ENCODE measurements around the gene WDR35.

WDR35 gene

DNA sequence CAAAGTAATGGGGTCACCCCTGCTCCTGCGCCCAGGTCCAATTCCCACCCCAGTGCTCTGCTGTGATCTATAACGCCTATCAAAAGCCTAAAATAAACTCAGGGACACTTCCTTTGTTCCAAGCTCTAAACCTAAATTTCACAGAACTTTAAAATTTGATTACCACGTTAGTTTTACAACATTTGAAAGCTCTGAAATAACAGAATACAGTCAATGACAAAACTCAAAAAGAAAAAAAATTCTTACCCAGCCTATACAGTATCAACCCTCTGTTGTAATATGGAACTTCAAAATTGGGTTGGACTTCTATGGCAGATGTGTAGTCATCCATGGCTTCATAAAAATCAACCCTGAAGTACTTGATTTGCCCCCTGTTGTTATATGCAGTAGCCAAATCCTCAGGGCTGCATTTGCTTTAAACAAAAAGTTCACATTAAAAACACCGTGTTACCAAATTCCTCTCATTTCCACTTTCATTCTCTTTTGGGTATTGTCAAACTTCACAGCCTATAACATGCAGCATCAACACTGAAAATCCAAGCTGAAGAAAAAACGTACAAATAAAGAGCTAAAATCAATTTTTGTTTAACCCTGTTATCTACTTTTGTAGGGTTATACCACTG, 92.2 kb downstream of the WDR35 start:
- peaks cover 0 to 3% of the 10 kb centered on the region in 2 experiments for H3K36me3 ChIP-seq (ENCODE audit: control insufficient read depth in 1 of 2, insufficient read depth in 2 of 2, low read depth in 1 of 2, low read length in 2 of 2)
- H3K79me1 ChIP-seq (replicated peaks; ENCODE audit: low read length, poor library complexity, severe bottlenecking): peaks cover 12% of the 10 kb centered on the region
- no peak overlapping the region for H3K27ac ChIP-seq (ENCODE audit: low read length, poor library complexity, severe bottlenecking)
- no peaks in the 10 kb centered on the region for H3K27me3 ChIP-seq (ENCODE audit: control insufficient read depth in 1 of 2, insufficient read depth in 1 of 2, low read length in 2 of 2)
- H2AK5ac ChIP-seq (ENCODE audit: low read length, severe bottlenecking): no peak overlapping the region
- H4K91ac ChIP-seq (ENCODE audit: low read length): no peak overlapping the region
- H2AFZ ChIP-seq (ENCODE audit: low read depth, low read length): no peak overlapping the region
- WGBS: over 99% methylated on average over 5 of the region's 5 CpGs
- H2BK15ac ChIP-seq (ENCODE audit: low read depth, poor library complexity, severe bottlenecking): no peak overlapping the region
- no peak overlapping the region for H2BK120ac ChIP-seq (ENCODE audit: low read depth, low read length)
- no peak overlapping the region for H3K14ac ChIP-seq (ENCODE audit: low read length in 2 of 2)
- H3K4ac ChIP-seq (ENCODE audit: low read depth in 1 of 2, low read length in 2 of 2): no peak overlapping the region
- H2BK12ac ChIP-seq (ENCODE audit: low read length in 2 of 2): no peak overlapping the region
- H3K23ac ChIP-seq (ENCODE audit: low read length in 2 of 2): no peak overlapping the region
- H3K4me1 ChIP-seq (ENCODE audit: control insufficient read depth, insufficient read depth, low read depth, low read length): peaks cover 7% of the 10 kb centered on the region
- no peak overlapping the region for H4K8ac ChIP-seq (ENCODE audit: low read length)
- H3K4me3 ChIP-seq (ENCODE audit: insufficient read depth in 1 of 2, low read depth in 1 of 2, low read length in 2 of 2): peak overlapping the region in 1 of 2 experiments; percentile 64
- no peak overlapping the region for H3K4me2 ChIP-seq (ENCODE audit: low read length, poor library complexity, severe bottlenecking)
- no peaks in the 10 kb centered on the region for H3K9me3 ChIP-seq (ENCODE audit: control insufficient read depth, low read length)
- H2BK5ac ChIP-seq (ENCODE audit: low read depth, low read length, poor library complexity, severe bottlenecking): no peak overlapping the region
- H3K18ac ChIP-seq (ENCODE audit: low read depth in 1 of 2, low read length in 2 of 2): no peak overlapping the region
- no peak for DNase-seq
- peak overlapping the region; percentile 60 for H3K9ac ChIP-seq (ENCODE audit: low read length)

DNA sequence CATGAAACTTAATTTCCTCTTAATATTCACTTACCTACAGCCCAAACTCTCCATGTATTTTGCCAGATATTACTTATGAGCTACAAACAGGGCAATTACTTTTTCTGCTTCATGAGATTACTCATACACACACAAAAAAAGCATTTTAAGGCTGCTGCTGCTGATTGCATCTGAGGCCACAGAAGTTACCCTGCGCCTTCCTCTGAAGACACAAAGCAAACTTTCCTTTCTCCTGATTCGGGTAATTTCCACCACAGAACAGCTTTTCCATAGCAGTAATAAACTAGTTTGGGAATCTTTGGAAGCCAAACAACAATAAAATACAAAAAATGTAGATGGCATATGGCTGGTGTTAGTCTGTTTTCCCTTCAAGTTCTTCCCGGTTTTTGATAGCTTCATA, 94.4 kb downstream of the WDR35 start:
- no peak overlapping the region for H2BK5ac ChIP-seq (ENCODE audit: low read depth, low read length, poor library complexity, severe bottlenecking)
- peaks cover 15% of the 10 kb centered on the region for H3K79me1 ChIP-seq (replicated peaks; ENCODE audit: low read length, poor library complexity, severe bottlenecking)
- no peak overlapping the region for H3K27ac ChIP-seq (ENCODE audit: low read length, poor library complexity, severe bottlenecking)
- H3K4me3 ChIP-seq (ENCODE audit: insufficient read depth in 1 of 2, low read depth in 1 of 2, low read length in 2 of 2): no peak overlapping the region
- H2BK120ac ChIP-seq (ENCODE audit: low read depth, low read length): no peak overlapping the region
- no peak overlapping the region for H3K18ac ChIP-seq (ENCODE audit: low read depth in 1 of 2, low read length in 2 of 2)
- H3K36me3 ChIP-seq (ENCODE audit: control insufficient read depth in 1 of 2, insufficient read depth in 2 of 2, low read depth in 1 of 2, low read length in 2 of 2): peaks cover 0 to 3% of the 10 kb centered on the region in 2 experiments
- no peak overlapping the region for H2AFZ ChIP-seq (ENCODE audit: low read depth, low read length)
- H2BK15ac ChIP-seq (ENCODE audit: low read depth, poor library complexity, severe bottlenecking): no peak overlapping the region
- H2AK5ac ChIP-seq (ENCODE audit: low read length, severe bottlenecking): no peak overlapping the region
- H2BK12ac ChIP-seq (ENCODE audit: low read length in 2 of 2): no peak overlapping the region
- 100% methylated on average over 1 of the region's 3 CpGs for WGBS
- no peak overlapping the region for H3K4me2 ChIP-seq (ENCODE audit: low read length, poor library complexity, severe bottlenecking)
- H3K27me3 ChIP-seq (ENCODE audit: control insufficient read depth in 1 of 2, insufficient read depth in 1 of 2, low read length in 2 of 2): no peaks in the 10 kb centered on the region
- no peaks in the 10 kb centered on the region for H3K9me3 ChIP-seq (ENCODE audit: control insufficient read depth, low read length)
- DNase-seq: no peak
- H3K23ac ChIP-seq (ENCODE audit: low read length in 2 of 2): no peak overlapping the region
- H3K14ac ChIP-seq (ENCODE audit: low read length in 2 of 2): no peak overlapping the region
- H3K9ac ChIP-seq (ENCODE audit: low read length): peak overlapping the region; percentile 44
- H3K4ac ChIP-seq (ENCODE audit: low read depth in 1 of 2, low read length in 2 of 2): no peak overlapping the region
- H4K91ac ChIP-seq (ENCODE audit: low read length): no peak overlapping the region
- H3K4me1 ChIP-seq (ENCODE audit: control insufficient read depth, insufficient read depth, low read depth, low read length): peaks cover 7% of the 10 kb centered on the region
- H4K8ac ChIP-seq (ENCODE audit: low read length): no peak overlapping the region

DNA sequence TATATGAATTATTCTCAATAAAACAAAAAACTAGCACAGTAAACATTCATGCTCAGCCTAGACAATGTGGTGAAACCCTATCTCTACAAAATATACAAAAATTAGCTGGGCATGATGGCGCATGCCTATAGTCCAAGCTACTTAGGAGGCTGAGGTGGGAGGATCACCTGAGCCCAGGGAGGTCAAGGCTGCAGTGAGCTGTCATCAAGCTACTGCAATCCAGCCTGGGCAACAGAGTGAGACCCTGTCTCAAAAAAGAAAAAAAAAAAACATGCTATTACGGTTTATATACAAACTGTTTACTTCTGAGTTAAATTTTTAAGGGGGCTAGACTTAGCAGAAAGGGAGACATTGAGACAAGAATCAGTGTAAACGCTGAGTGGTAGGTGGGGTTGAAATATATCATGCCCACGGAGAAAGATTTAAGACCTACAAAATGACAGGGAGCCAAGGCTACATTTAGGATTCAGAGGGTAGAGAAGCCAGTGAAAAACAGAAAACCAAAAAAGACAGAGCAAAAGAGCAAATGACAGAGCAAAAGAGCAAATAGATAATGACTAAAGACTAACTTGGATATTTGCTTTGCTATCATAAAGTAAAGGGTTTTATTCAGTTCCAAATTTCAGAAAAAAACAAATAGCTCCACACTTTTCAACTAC, 95.6 kb downstream of the WDR35 start:
- H3K27ac ChIP-seq (ENCODE audit: low read length, poor library complexity, severe bottlenecking): no peak overlapping the region
- DNase-seq: no peak
- no peaks in the 10 kb centered on the region for H3K9me3 ChIP-seq (ENCODE audit: control insufficient read depth, low read length)
- no peak overlapping the region for H3K18ac ChIP-seq (ENCODE audit: low read depth in 1 of 2, low read length in 2 of 2)
- WGBS: 96% methylated on average over 4 of the region's 4 CpGs
- H2BK5ac ChIP-seq (ENCODE audit: low read depth, low read length, poor library complexity, severe bottlenecking): no peak overlapping the region
- H2AK5ac ChIP-seq (ENCODE audit: low read length, severe bottlenecking): no peak overlapping the region
- H3K36me3 ChIP-seq (ENCODE audit: control insufficient read depth in 1 of 2, insufficient read depth in 2 of 2, low read depth in 1 of 2, low read length in 2 of 2): peaks cover 0 to 3% of the 10 kb centered on the region in 2 experiments
- no peak overlapping the region for H3K4me2 ChIP-seq (ENCODE audit: low read length, poor library complexity, severe bottlenecking)
- H4K8ac ChIP-seq (ENCODE audit: low read length): no peak overlapping the region
- H3K4me3 ChIP-seq (ENCODE audit: insufficient read depth in 1 of 2, low read depth in 1 of 2, low read length in 2 of 2): no peak overlapping the region
- peaks cover 5% of the 10 kb centered on the region for H3K4me1 ChIP-seq (ENCODE audit: control insufficient read depth, insufficient read depth, low read depth, low read length)
- no peak overlapping the region for H2BK15ac ChIP-seq (ENCODE audit: low read depth, poor library complexity, severe bottlenecking)
- H3K23ac ChIP-seq (ENCODE audit: low read length in 2 of 2): no peak overlapping the region
- H2BK12ac ChIP-seq (ENCODE audit: low read length in 2 of 2): no peak overlapping the region
- H4K91ac ChIP-seq (ENCODE audit: low read length): no peak overlapping the region
- H2AFZ ChIP-seq (ENCODE audit: low read depth, low read length): no peak overlapping the region
- peaks cover 15% of the 10 kb centered on the region for H3K79me1 ChIP-seq (replicated peaks; ENCODE audit: low read length, poor library complexity, severe bottlenecking)
- peak overlapping the region; percentile 18 for H3K9ac ChIP-seq (ENCODE audit: low read length)
- H3K27me3 ChIP-seq (ENCODE audit: control insufficient read depth in 1 of 2, insufficient read depth in 1 of 2, low read length in 2 of 2): no peaks in the 10 kb centered on the region
- H3K14ac ChIP-seq (ENCODE audit: low read length in 2 of 2): no peak overlapping the region
- H2BK120ac ChIP-seq (ENCODE audit: low read depth, low read length): no peak overlapping the region
- no peak overlapping the region for H3K4ac ChIP-seq (ENCODE audit: low read depth in 1 of 2, low read length in 2 of 2)

DNA sequence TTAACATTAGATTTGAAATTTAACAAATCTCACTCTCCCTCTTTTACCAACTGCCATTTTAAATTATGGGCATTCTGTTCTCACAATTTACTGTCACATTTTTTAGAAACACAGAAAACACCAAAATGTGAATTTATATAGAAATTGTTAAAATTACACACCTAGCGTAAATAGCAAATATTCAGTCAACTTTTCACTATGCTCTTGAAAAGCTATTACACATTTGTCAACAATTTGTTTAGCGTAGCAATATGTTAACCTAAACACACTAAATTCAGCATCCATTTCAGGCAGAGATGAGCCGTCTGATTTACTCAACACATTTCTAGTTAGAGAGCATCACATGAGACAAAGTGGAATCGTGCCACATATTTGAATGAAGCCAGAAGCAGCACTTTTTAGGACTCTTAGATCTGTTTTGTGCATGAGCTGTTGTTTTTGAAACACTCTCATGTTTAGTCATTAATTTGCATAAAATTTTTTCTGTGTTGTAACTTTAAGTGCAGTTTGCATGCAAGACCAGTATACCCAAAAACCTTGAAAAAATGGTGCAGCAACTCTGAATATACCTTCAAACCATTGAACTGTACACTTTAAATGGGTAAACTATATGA, 96.3 kb downstream of the WDR35 start:
- H3K4me3 ChIP-seq (ENCODE audit: insufficient read depth in 1 of 2, low read depth in 1 of 2, low read length in 2 of 2): no peak overlapping the region
- 97% methylated on average over 4 of the region's 4 CpGs for WGBS
- no peak overlapping the region for H3K4ac ChIP-seq (ENCODE audit: low read depth in 1 of 2, low read length in 2 of 2)

More for the DNA sequence above, 96.3 kb downstream of the WDR35 start:
- Histone ChIP-seq H3K14ac (ENCODE audit: low read length in 2 of 2) (no peak overlapping the region), H4K8ac (ENCODE audit: low read length) (no peak overlapping the region), H3K18ac (ENCODE audit: low read depth in 1 of 2, low read length in 2 of 2) (no peak overlapping the region), H3K79me1 (replicated peaks; ENCODE audit: low read length, poor library complexity, severe bottlenecking) (peaks cover 14% of the 10 kb centered on the region), H3K4me2 (ENCODE audit: low read length, poor library complexity, severe bottlenecking) (no peak overlapping the region), H2AFZ (ENCODE audit: low read depth, low read length) (no peak overlapping the region), H3K27me3 (ENCODE audit: control insufficient read depth in 1 of 2, insufficient read depth in 1 of 2, low read length in 2 of 2) (no peaks in the 10 kb centered on the region), H4K91ac (ENCODE audit: low read length) (no peak overlapping the region), H3K9ac (ENCODE audit: low read length) (peak overlapping the region; percentile 59), H2AK5ac (ENCODE audit: low read length, severe bottlenecking) (no peak overlapping the region), H2BK5ac (ENCODE audit: low read depth, low read length, poor library complexity, severe bottlenecking) (no peak overlapping the region), H2BK120ac (ENCODE audit: low read depth, low read length) (no peak overlapping the region), H3K4me1 (ENCODE audit: control insufficient read depth, insufficient read depth, low read depth, low read length) (peaks cover 4% of the 10 kb centered on the region), H3K27ac (ENCODE audit: low read length, poor library complexity, severe bottlenecking) (no peak overlapping the region), H3K9me3 (ENCODE audit: control insufficient read depth, low read length) (no peaks in the 10 kb centered on the region), H2BK15ac (ENCODE audit: low read depth, poor library complexity, severe bottlenecking) (no peak overlapping the region), H2BK12ac (ENCODE audit: low read length in 2 of 2) (no peak overlapping the region), H3K36me3 (ENCODE audit: control insufficient read depth in 1 of 2, insufficient read depth in 2 of 2, low read depth in 1 of 2, low read length in 2 of 2) (peaks cover 0 to 3% of the 10 kb centered on the region in 2 experiments), H3K23ac (ENCODE audit: low read length in 2 of 2) (no peak overlapping the region)
- DNase-seq: no peak
